Limb (tissue), 2 donors: Measurements from ENCODE around the gene KANSL1.
"Not testable (repeated sequence)": the region's sequence is repeated elsewhere in the genome, so short reads cannot be mapped to it uniquely, and the experiment has no call there.

Source experiments
- DNase-seq, 2 donors: peaks; one replicate each; pipeline ENCODE4 v3.0.0-alpha.2; 2016; ENCODE audit errors: extremely low spot score in 2 of 2

Gene KANSL1

GRCh38 chr17:46117850-46118696 is 75.2 kb downstream of the KANSL1 start:
- DNase-seq = no peak

GRCh38 chr17:46117117-46117516 is 76.1 kb downstream of the KANSL1 start:
- DNase-seq = no peak

DNA sequence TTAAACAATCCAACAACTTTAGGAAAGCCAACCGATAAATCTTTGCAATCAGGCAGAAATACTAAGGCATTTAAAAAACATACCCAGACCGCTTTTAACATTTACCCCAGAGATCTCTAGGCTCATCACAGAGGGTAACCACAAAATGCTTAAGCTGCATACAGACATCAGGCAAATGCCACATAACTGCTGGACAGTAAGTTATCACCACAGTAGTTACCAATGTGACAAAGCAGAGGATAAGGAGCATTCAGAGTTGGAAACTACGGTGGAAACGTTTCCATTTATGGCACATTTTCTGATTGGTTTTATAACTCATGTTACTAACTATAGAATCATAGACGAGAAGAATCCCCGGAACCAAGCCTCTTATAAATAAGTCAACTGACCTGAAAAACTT is 77.5 kb downstream of the KANSL1 start:
- no peak for DNase-seq

DNA sequence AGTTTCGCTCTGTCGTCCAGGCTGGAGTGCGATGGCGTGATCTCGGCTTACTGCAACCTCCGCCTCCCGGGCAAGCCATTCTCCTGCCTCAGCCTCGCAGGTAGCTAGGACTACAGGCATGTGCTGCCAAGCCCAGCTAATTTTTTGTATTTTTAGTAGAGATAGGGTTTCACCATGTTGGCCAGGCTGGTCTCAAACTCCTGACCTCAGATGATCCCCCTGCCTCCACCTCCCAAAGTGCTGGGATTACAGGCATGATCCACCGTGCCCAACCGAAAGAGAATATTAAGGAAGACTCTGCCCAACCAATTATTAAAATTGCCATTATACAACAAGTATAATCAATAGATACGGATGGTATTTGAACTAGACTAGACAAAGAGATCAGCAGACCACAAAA is 82.0 kb downstream of the KANSL1 start:
- not testable (repeated sequence) for DNase-seq

GRCh38 chr17:46110219-46110618 is 83.0 kb downstream of the KANSL1 start:
- no peak for DNase-seq

GRCh38 chr17:46109603-46110189 is 83.5 kb downstream of the KANSL1 start:
- no peak for DNase-seq

- no peak for DNase-seq
Observed at GRCh38 chr17:46108550-46109110, 84.6 kb downstream of the KANSL1 start.

- no peak for DNase-seq
Observed at GRCh38 chr17:46108120-46108519, 85.1 kb downstream of the KANSL1 start.

GRCh38 chr17:46106966-46107644 is 86.1 kb downstream of the KANSL1 start:
- no peak for DNase-seq

DNA sequence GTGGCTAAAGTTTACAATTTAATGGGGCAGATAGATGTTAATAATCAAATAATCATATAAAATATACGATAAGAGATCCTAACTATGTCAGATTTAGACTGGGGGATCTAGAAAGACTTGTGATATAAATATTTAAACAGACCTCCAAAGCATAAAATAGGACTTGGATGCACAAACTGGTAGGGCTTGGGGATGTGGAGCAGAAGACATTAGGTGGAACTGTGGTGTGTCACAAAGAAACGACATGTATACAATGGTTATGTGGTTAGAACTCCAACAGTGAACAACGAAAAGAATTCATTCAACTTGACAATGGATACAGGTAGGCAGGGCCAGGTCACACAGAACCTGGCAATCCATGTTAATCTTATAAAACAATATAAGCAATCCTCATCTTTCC is 90.4 kb downstream of the KANSL1 start:
- not testable (repeated sequence) for DNase-seq

GRCh38 chr17:46101785-46102617 is 91.2 kb downstream of the KANSL1 start:
- not testable (repeated sequence) for DNase-seq

DNA sequence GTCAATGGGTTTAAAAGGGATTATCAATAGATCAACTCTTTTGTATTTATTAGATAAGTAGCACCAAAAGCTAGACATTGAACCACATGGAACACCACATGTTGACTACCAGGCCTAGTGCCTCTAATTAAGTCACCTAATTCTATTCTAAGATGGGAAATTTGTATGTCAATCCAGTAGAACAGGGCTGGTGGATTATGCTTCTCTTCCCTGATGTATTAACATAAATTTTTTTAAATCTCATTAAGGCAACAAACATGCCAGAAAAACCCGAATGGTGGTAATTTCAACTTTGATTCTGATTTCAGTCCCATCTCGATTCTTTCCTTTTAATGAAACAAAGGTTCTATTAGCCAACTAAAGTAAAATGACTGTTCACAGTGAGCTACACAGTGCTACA is 92.6 kb downstream of the KANSL1 start:
- no peak for DNase-seq

DNA sequence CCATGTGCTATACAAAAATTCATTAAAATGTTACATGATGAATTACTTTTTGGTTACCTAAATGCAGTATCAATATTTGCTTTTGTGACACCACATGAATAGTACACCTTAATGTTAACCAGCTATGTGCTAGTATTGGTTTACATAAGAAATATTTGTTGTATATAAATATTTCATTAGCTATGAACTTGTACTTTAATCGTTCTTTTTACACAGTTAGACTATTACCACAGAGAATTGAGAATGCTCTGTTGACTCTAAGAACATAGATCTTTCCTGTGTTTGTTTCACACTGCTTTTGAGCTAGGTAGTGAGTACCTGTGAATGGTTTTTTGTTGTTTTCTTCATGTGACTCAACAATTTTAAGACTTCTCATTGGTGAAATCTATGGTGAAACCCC is 93.4 kb downstream of the KANSL1 start:
- no peak for DNase-seq

DNA sequence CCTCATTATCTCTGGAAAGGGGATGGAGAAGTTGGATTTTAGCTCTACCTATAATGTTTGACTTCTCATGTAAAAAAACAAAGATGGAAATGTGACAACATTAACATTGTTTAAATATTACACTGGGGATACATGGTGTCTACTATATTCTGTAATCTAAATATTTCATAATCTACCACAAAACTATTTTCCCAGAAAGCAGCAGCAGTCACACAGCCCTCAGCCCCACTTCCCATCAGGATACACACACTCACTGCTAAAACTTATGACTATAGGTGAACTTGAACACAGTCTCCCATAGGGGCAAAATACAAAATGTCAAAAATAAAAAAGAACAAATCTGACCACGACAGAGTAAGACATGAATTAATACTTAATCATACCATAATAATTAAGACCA is 95.7 kb downstream of the KANSL1 start:
- no peak for DNase-seq

DNA sequence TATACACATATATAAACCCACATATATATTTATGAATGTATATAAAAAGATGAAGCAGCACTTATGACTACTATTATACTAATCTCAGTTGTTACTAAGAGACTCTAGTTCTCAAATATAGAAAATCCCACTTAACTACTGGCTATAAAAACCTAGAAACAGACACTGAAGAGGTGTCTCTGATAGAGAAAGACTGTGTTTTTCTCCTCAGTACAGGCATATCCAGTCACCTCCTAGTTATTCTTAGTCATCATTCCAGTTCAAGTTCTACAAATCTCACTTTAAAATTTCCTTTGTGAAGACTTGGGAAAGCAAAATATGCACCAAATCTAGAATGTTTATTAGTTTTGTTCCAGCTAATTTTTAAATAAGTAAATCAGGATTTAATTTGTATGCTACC is 100.2 kb downstream of the KANSL1 start:
- no peak for DNase-seq

DNA sequence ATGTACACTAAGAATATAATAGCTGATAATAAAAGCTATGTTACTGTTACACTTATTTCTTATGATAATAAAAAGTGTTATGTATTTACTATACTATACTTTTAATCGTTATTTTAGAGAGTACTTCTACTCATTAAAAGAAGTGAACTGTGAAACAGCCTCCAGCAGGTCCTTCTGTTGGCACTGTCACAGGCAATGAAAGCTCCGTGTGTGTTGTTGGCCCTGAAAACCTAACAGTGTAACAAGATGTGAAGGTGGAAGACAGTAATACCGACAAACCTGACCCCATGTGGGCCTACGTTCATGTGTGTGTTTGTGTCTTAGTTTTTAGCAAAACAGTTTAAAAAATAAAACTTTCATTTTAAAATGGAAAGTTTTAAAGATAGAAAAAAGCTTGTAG is 102.4 kb downstream of the KANSL1 start:
- DNase-seq = no peak

- DNase-seq = no peak
Observed at GRCh38 chr17:46089389-46089965, 103.8 kb downstream of the KANSL1 start.

DNA sequence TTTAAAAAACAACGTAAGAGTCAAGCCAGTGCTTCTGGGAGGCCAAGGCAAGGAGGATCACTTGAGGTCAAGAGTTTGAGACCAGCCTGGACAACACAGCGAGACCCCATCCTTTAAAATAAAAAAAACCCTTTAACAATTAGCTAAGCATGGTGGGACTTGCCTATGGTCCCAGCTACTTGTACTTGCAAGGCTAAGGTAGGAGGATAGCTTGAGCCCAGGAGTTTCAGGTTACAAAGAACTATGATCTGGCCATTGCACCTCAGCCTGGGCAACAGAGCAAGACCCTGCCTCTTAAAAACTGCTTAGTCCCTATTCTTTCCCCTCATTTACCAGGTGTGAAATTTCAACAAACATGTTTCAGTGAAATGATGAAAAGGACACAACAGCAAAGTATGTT is 104.6 kb downstream of the KANSL1 start:
- no peak for DNase-seq

GRCh38 chr17:46087871-46088270 is 105.4 kb downstream of the KANSL1 start:
- DNase-seq = not testable (repeated sequence)

DNA sequence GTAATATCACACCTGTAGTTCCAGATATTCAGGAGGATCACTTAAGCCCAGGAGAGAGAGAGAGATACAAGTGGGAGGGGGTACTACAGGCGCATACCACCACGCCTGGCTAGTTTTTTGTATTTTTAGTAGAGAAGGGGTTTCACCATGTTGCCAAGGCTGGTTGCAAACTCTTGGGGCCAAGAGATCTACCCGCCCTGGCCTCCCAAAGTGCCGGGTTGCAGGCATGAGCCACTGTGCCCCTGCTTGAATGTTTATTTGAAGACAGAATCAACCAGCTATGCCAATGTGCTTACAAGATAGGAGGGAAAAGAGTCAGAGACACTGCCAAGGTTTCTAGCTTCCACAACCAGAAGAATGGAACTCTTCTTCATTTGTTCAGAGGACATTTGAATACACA is 106.4 kb downstream of the KANSL1 start:
- no peak for DNase-seq

DNA sequence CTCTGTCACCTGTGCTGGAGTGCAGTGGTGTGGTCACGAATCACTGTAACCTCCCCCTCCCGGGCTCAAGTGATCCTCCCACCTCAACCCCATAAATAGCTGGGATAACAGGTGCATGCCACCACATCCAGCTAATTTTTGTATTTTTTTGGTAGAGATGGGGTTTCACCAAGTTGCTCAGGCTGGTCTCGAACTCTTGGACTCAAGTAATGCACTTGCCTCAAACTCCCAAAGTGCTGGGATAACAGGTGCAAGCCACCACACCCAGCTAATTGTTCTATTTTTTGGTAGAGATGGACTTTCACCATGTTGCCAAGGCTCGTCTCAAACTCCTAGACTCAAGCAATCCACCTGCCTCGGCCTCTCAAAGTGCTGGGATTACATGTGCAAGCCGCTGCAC is 107.7 kb downstream of the KANSL1 start:
- DNase-seq = no peak
